GM21515 (cell line): ENCODE measurements around the gene XPNPEP1.

Experiments
- ATAC-seq: cut with Tn5 transposase; IDR thresholded peaks from one replicate; pipeline ENCODE4 v1.9.1; 2021; ENCODE audit not compliant: unreplicated experiment

XPNPEP1 gene

GRCh38 chr10:109952526-109952925, 29.2 kb upstream of the XPNPEP1 start:
- ATAC-seq, result no peak

- ATAC-seq, result no peak
Measured at GRCh38 chr10:109947111-109947920, 24.0 kb upstream of the XPNPEP1 start.

- no peak for ATAC-seq
Measured at GRCh38 chr10:109946680-109947079, 23.4 kb upstream of the XPNPEP1 start.

- no peak for ATAC-seq
Measured at GRCh38 chr10:109945473-109946177, 22.3 kb upstream of the XPNPEP1 start.

GRCh38 chr10:109944613-109945012, 21.3 kb upstream of the XPNPEP1 start:
- no peak for ATAC-seq

GRCh38 chr10:109941236-109941862, 18.0 kb upstream of the XPNPEP1 start:
- ATAC-seq, result no peak

GRCh38 chr10:109940553-109940952, 17.2 kb upstream of the XPNPEP1 start:
- ATAC-seq, result no peak

GRCh38 chr10:109940117-109940516, 16.8 kb upstream of the XPNPEP1 start:
- no peak for ATAC-seq

GRCh38 chr10:109939315-109939961, 16.1 kb upstream of the XPNPEP1 start:
- ATAC-seq, result no peak

GRCh38 chr10:109937460-109938065, 14.3 kb upstream of the XPNPEP1 start:
- no peak for ATAC-seq

- no peak for ATAC-seq
Measured at GRCh38 chr10:109934958-109935793, 11.9 kb upstream of the XPNPEP1 start.

- no peak for ATAC-seq
Measured at GRCh38 chr10:109933984-109934565, 10.8 kb upstream of the XPNPEP1 start.

- no peak for ATAC-seq
Measured at GRCh38 chr10:109932968-109933367, 9.7 kb upstream of the XPNPEP1 start.

GRCh38 chr10:109932391-109932790, 9.1 kb upstream of the XPNPEP1 start:
- ATAC-seq, result no peak

- ATAC-seq, result no peak
Measured at GRCh38 chr10:109931163-109931562, 7.9 kb upstream of the XPNPEP1 start.

GRCh38 chr10:109929501-109930219, 6.3 kb upstream of the XPNPEP1 start:
- no peak for ATAC-seq

- no peak for ATAC-seq
Measured at GRCh38 chr10:109928475-109928891, 5.2 kb upstream of the XPNPEP1 start.

- no peak for ATAC-seq
Measured at GRCh38 chr10:109926825-109927224, 3.5 kb upstream of the XPNPEP1 start.
